Fibroblast of skin of scalp (primary cell): ENCODE measurements around the gene PDE4D.

Experiments used
- DNase-seq: peaks from one replicate; pipeline ENCODE4 v3.0.0-alpha.2; 2013

PDE4D gene

GRCh38 chr5:59193616-59194319 lies 699.8 kb downstream of the PDE4D start:
- peak; percentile 77 for DNase-seq

DNA sequence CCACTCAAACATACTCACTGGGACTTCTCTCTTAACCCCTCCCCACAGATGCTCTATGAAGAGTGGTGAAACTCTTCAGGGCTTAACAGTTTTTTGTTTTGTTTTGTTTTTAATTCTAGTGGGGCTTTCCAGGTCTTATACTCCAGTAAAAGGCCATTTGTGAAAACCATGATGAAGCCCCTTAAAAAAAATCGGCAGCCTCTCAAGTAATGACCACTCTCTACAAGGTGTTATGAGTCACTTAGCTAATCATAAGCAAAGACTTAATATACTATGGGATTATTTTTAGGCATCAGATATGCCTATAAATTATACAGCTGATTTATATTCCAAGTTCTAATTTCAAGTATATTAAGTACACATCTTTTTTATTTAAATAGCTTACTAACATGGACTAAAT lies 702.8 kb downstream of the PDE4D start:
- DNase-seq, result no peak

- no peak for DNase-seq
Observed at GRCh38 chr5:59189472-59190244, 703.9 kb downstream of the PDE4D start.

DNA sequence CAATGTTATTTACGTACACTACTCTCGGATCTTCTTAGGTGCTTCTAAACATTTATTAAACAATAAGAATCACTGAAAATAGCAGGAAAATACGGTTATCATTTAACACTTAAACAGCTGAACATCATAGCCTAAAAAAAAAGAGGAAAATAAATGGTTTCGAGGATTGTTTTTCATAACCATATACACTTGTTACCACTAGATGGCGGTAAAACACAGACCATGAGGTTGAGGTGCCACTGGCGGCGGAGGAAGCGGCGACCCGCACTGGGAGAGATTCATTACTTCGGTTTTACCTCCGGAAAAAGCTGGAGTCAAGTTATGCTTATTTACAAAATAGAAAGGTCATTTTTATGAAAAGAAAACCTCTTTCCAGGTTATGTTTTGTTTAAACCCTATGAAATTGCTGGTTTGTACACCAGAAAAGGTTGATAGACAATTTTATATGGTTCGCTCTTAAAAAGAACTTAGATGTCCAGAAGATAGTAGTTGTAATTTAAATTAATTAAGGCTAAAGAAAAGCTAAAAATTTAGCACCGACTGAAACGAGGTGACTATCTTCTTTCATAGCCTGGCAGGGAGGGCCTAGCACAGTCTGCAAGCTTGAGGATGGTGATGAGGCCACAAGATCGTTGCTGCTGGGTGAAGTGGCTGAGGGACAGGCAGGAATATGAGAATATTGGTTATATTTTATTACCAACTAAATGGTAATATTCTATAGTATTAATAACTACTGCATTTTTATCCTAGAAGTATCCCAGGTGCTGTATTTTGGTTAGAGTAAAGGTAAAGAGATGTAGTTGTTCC lies 704.9 kb downstream of the PDE4D start:
- DNase-seq, result peak; percentile 73

GRCh38 chr5:59187857-59188256 lies 705.7 kb downstream of the PDE4D start:
- peak; percentile 21 for DNase-seq

GRCh38 chr5:59186623-59187022 lies 706.9 kb downstream of the PDE4D start:
- DNase-seq, result no peak

DNA sequence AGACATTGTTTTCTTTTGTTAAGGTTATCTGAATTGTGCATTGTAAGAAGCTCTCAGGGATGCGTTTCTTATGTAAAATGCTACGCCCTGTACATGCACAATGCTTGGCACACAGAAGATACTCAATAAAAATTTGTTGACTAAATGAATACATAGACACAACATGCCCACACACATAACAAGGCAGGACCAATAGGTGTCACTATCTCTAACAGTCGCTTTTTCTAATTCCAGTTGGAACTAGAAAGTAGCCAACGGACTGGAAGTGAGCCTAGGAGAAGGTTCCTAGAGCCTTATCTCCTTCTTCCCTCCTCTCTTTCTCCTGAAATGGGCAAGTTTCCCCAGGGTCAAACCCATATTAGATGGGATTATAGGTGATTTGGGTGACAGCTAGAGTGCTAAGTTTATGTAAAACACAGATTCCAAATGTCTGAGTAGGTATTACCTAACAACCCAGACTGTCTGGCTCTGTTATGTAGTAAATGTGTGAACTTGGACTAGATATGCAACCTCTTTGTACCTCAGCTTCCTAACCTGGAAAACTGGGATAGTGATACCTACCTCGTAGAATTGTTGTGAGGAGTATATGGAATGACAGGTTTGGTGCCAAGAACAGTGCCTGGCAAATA lies 707.7 kb downstream of the PDE4D start:
- no peak for DNase-seq

DNA sequence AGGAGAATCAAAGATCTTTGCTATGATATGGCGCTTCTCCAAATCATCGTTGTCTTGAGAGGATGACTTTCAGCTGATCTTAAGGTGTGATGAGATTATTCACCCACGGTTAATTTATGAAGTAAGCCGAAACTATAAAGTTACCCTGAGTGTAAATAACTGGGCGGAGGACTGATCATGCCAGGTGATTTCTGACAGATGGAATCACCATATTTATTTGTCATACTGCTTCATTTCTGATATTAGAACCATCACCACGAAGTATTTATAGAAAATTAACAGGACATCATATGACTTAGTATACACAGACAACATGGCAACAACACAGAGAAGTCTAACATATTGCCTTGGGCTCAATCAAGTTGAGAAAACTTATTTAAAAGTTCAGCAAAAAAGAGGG lies 708.8 kb downstream of the PDE4D start:
- no peak for DNase-seq

- DNase-seq, result no peak
Observed at GRCh38 chr5:59182760-59183159, 710.8 kb downstream of the PDE4D start.

DNA sequence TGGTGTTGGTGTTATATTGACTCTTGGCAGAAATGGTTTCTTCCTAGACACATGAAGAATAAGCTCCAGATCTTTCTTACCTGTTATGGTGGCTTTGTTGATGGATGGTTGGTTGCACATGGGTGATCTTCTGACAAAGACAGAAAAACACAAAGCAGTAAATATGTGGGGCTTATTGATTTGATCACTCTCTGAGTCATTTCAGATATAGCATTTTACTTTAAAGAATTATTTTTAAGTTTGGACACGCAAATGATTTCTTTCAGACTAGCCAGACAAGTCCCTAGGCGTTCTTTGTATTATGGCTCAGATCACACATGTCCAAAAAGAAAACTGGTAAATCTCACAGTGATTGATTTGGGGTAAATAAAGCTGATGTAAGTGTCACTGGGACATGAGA lies 713.0 kb downstream of the PDE4D start:
- no peak for DNase-seq

DNA sequence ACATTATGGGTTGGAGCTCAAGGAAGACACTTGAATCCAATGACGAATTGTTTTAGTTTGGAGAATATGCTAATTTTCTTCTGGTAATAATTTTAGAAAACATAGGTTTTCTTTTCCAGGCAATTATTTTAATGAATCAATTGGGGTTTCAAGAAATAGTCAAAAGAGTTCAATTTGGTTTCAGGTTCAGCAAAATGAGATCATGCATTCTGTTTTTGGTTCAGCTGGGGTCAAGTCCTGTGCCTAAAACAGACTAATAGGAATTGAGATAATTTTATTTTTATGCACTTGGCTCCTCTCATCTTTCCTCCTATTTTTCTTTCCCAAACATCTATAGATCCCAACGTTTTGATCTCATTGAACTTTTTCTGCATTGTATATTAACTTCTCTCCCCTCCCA lies 713.8 kb downstream of the PDE4D start:
- no peak for DNase-seq

DNA sequence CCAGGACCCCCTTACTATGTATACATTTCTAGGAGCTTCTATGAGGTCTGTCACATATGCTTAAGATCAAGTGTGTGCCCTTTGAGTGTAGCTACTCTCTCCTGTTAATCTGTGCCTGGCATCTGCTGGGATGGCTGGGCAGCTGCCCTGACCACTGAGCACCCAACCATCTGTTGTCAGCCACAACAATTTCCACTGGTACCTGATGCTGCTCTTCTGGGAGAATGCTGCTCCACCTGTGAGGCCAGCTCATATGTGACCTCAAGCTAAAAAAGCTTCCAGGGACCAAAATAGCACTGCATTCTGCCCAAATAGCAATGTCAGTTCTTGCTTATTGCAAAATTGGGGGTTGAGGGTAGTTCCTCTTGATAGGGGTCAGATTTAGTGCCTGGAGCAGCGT lies 715.0 kb downstream of the PDE4D start:
- no peak for DNase-seq

GRCh38 chr5:59178071-59178470 lies 715.5 kb downstream of the PDE4D start:
- DNase-seq, result no peak

GRCh38 chr5:59177644-59178043 lies 715.9 kb downstream of the PDE4D start:
- DNase-seq, result no peak

DNA sequence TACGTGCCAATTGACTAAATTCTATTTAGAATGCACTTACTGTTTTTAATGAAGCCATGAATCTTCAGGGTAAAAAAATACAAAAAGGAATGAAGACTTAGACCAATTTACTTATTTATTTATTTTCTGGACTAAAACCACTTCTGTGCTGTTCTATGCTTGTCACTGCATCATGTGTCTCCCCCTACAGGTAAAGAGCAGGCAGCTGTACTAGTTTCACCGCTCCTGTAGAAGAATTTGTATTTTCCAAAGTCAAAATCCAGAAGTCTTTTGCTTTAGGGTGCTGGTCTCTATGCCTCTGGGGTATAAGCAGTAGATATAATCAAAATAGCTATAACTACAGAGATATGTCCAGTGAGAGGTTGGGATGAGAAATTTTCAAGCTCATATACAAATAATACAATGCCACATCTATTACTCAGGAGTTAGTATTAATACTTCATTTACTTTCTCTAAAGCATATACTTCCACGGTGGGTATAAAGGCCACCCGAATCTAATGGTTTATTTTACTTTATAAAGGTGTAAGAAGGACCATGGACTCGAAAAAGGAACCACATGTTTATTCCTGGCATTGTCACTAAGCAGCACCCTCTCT lies 719.2 kb downstream of the PDE4D start:
- peak; percentile 84 for DNase-seq

DNA sequence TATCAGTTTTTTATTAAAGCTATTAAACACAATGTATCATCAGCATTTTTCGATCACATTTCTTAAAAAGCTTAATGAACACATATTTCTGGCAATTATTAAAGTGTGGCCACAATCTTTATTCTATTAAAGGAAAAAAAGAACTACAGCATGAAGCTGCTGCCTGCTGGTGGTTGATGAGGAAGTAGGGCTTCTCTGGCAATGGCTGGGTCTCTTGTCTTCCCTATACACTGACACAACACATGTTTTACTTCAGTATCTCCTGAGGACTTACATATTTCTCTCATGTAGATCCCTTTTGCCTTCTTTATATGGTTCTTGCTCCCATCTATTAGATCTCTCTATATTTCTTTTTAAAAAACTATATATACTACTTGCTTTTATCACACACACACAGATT lies 719.9 kb downstream of the PDE4D start:
- DNase-seq, result peak; percentile 54

GRCh38 chr5:59171131-59171530 lies 722.4 kb downstream of the PDE4D start:
- no peak for DNase-seq

- no peak for DNase-seq
Observed at GRCh38 chr5:59169768-59170150, 723.8 kb downstream of the PDE4D start.

DNA sequence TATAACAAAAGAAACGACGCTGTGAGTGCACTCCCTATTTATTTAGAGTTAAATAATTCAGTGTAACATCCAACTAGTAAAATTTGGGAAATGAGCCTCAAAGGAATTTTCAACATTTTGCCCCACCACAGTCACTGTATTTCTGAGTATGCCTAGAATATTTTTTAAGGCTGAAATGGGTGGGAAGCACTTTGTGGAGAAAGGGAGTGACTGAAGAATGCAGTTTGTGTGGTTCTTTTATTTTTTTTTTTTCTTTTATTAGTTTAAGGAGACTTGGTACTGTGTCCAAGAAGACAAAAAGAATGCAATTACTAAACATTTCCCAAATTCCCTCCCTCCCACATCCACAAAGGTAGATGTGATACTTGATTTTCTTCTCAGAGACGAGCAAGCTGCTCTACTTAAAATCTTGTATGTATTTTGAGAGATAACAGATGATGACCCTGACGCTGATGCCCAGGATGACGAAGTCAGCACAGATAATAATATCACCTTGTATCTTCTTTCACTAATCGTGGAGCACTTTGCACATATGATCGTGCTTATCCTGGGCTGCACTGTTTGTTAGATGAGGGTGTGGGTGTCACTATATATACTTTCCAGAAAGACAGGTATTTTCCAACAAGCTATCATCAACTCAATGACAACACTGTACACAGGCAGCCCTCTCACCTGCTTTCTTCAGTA lies 724.3 kb downstream of the PDE4D start:
- peak; percentile 60 for DNase-seq

- DNase-seq, result no peak
Observed at GRCh38 chr5:59168067-59168466, 725.5 kb downstream of the PDE4D start.

GRCh38 chr5:59164041-59164830 lies 729.3 kb downstream of the PDE4D start:
- peak; percentile 59 for DNase-seq
